NCI-H82 treated with DMSO at 0.1 percent for 48 hours (cell line): ENCODE results near the gene ZNF277.
"Not testable (repeated sequence)": the region's sequence is repeated elsewhere in the genome, so short reads cannot be mapped to it uniquely, and the experiment has no call there.

Source experiments
- DNase-seq: peaks from one replicate; lab custom pipeline; 2025; ENCODE audit not compliant: unreplicated experiment; lab: John Stamatoyannopoulos, UW

ZNF277 gene

GRCh38 chr7:112288301-112288700, 81.8 kb downstream of the ZNF277 start:
- no peak for DNase-seq

- DNase-seq = no peak
These were observed 83.6 kb downstream of the ZNF277 start for GRCh38 chr7:112290065-112290464.

GRCh38 chr7:112292162-112292561, 85.7 kb downstream of the ZNF277 start:
- no peak for DNase-seq

DNA sequence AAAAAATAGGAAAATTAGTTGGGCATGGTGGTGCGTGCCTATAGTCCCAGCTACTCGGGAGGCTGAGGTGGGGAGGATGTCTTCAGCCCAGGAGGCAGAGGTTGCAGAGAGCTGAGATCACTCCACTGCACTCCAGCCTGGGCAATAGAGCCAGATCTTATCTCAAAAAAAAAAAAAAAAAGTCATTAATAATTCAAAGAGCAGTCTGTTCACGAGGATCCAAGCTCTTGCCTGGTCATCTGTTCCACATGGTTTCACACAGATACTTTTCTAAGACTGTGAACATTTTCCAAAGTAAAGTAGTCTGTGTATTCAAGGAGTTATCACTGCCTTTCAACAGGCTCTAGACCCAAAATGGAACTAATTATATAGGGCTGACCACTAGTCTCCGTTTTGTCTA, 86.9 kb downstream of the ZNF277 start:
- DNase-seq = no peak

DNA sequence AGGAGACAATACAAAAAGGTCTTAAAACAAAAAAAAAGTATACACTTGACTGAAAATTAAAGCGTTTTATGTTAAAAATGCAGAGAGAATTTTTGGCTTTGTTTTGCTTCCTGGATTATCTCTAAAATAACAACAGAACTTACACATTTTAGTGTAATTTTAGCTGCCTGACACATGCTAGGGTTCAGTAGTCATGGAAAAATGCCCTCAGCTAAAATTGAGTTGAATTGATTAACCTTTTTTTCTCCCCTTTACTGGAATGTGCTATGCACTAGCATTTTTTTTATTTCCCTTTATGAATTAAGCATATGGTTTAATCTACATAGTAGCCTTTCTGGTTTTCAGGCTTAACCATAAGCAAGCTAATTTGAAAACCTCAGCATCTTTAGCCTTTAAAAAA, 89.9 kb downstream of the ZNF277 start:
- DNase-seq = no peak

- DNase-seq = no peak
These were observed 91.2 kb downstream of the ZNF277 start for GRCh38 chr7:112297681-112298080.

- DNase-seq = no peak
These were observed 92.1 kb downstream of the ZNF277 start for GRCh38 chr7:112298543-112299100.

DNA sequence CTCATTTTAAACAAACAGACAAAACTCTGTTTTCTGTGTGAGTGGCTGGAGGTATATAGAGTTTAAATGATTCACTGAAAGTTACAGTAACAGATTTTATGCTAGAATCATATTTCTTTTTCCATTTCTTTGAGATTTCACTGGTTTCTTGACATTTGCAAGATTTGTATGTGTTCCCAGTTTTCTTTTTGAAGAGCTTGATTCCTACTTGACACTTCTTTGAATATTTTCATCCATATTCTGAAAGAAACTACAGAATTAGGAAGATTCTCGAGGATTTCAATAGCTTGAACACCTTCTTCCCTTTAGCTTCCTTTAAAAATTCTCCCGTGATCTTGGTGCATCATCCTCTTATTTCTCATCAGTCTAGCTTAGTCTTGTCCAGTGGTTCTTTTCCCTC, 93.6 kb downstream of the ZNF277 start:
- no peak for DNase-seq

GRCh38 chr7:112300831-112301407, 94.4 kb downstream of the ZNF277 start:
- DNase-seq = no peak

- no peak for DNase-seq
These were observed 96.1 kb downstream of the ZNF277 start for GRCh38 chr7:112302566-112302965.

- DNase-seq = no peak
These were observed 100.4 kb downstream of the ZNF277 start for GRCh38 chr7:112306903-112307302.

DNA sequence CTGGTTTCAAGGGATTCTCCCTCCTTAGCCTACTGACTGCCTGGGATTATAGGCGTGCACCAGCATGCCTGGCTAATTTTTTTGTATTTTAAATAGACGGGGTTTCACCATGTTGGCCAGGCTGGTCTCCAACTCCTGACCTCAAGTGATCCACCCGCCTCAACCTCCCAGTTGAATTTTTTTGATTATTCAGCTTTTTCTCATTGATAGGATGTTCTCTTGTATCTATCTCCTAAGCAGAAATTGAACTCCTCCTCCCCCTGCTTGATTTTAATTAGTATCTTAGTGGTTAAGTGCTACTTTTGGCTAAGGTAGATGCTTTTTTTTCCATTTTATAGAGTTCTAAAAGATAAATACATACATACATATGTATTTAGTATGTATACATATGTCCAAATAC, 101.0 kb downstream of the ZNF277 start:
- no peak for DNase-seq

DNA sequence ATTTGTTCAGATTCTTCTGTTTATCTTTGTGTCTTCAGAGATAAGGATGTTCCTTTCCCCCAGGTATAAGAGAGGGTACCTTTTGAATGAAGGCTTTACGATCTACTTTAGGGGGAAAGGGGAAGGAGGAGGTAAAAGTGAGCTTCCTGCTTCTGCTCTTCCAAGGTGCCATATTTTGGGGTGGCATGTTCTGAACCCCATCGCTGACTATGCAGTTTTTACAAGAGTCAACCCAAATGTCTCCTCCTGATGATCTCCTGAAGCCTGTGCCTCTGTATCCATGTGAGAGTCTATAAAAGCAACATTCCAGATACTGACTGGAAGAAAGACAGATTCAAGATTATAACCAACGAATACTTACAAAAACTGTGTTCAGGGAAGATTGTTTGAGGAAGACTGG, 102.5 kb downstream of the ZNF277 start:
- DNase-seq = no peak

DNA sequence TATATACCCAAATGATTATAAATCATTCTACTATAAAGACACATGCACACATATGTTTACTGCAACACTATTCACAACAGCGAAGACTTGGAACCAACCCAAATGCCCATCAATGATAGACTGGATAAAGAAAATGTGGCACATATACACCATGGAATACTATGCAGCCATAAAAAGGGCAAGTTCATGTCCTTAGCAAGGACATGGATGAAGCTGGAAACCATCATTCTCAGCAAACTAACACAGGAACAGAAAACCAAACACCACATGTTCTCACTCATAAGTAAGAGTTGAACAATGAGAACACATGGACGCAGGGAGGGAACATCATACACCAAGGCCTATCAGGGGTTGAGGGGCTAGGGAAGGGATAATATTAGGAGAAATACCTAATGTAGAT, 110.3 kb downstream of the ZNF277 start:
- not testable (repeated sequence) for DNase-seq

DNA sequence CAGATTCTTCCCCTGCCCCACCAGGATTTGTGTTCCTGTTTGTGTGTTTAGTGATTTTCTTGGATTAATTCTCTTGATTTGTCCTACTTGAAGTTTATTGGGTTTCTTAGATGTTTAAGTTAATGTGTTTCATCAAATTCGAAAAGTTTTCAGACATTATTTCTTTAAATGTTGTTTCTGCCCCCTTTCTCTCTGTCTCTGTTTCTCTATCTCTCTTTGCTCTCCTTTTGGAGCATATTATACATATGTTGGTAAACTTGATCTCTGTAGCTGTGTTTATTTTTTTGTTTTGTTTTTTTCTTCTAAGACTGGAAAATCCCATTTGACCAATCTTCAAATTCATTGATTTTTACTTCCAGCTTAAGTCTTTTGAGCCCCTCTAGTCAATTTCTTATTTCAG, 115.6 kb downstream of the ZNF277 start:
- no peak for DNase-seq

- DNase-seq = no peak
These were observed 121.1 kb downstream of the ZNF277 start for GRCh38 chr7:112327566-112327965.

DNA sequence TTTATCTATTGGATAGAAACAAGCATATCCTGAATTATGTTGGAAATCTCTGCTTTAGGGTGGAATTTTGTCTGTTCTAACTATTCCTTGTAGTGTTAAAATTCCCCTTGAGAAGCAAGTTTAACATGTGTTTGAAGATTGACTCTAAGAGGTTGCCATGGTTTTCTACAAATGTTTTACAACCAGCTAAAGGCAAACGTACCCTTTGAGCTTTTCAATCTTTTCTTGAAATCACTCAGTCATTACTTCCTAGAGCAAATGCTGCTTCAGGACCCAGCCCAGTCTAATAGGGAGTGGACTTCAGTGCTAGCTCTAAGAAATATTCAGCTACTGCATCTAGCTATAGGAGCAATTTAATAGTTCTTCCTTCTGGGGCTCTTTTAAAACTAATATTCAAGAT, 125.0 kb downstream of the ZNF277 start:
- no peak for DNase-seq

DNA sequence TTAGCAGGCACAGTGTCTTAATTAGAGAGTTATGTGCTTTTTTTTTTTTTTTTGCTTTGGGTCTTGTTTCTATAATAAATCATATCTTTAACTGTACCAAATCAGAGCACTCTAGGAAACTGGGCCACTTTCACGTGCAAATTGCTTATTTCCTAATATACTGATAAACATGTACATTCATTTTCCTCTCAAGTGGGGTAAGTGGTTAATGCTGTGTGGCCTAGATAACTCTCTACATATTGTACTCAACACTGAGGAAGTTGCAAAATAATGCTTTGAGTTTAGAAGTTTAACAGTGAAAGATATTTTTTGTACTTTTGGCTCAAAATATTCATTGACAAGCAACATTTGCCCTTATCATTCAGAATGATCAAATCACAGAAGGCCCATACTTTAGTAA, 127.9 kb downstream of the ZNF277 start:
- no peak for DNase-seq

DNA sequence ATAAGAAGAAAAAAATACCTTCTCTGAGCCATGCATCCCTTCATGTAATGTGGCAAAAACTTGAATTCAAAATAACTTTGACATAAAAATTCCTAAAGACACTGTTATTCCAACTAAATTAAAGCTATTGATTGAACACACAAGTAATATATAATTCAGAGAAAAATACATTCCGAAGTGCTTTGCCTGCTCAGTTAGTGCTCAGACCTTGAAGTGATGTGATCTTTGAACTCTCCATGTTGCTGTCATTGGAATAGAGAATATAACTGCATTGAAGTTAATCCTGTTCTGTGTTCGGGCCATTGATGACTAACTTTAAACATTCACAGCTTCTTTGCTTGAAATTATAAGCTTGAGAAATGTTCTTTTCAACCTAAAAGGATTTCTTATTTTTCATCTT, 129.8 kb downstream of the ZNF277 start:
- DNase-seq = no peak

GRCh38 chr7:112336936-112337576, 130.6 kb downstream of the ZNF277 start:
- no peak for DNase-seq

DNA sequence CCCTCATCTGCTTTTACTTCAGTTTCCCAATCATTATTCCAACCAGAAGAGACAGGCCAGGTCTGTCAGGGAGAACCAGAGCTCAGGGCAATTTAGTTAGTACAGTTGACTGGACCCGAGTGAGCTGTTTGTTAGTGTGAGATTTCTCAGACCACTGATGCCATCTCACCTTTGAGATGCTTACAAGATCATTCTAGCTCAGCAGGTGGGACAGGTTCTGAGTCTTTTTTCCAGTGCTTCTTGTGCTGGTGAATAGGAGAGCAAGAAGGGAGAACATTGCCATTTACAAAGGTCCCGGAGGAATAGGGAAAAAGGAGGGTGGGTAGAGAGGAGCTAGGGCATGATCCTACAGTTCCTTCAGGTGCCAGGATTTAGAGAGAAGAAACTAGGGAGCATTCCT, 131.4 kb downstream of the ZNF277 start:
- DNase-seq = no peak

GRCh38 chr7:112338786-112339185, 132.3 kb downstream of the ZNF277 start:
- no peak for DNase-seq

GRCh38 chr7:112341464-112341863, 135.0 kb downstream of the ZNF277 start:
- DNase-seq = no peak
